ENCODE measurements around the gene CEP43. TPM values are rescaled to one million over a fixed set of nuclear protein-coding genes. Genes with fewer than 3 reads are reported as not detected.

CEP43 gene
- total RNA-seq, 3 donors from 2014 or later, result 20.4 to 24.7 (median 24.2) TPM

- ATAC-seq (no peak), DNase-seq (no peak)
- intact Hi-C loops (cut with DNase I, micrococcal nuclease), result no loop called here
- Histone ChIP-seq H3K4me1 (ENCODE audit: low read depth) (no peaks in the 10 kb centered on the region), H3K9me3 (no peaks in the 10 kb centered on the region), H3K4me3 (no peak overlapping the region), H3K36me3 (ENCODE audit: low read depth) (peaks cover 10% of the 10 kb centered on the region)
- TF ChIP-seq, protein P1, sequence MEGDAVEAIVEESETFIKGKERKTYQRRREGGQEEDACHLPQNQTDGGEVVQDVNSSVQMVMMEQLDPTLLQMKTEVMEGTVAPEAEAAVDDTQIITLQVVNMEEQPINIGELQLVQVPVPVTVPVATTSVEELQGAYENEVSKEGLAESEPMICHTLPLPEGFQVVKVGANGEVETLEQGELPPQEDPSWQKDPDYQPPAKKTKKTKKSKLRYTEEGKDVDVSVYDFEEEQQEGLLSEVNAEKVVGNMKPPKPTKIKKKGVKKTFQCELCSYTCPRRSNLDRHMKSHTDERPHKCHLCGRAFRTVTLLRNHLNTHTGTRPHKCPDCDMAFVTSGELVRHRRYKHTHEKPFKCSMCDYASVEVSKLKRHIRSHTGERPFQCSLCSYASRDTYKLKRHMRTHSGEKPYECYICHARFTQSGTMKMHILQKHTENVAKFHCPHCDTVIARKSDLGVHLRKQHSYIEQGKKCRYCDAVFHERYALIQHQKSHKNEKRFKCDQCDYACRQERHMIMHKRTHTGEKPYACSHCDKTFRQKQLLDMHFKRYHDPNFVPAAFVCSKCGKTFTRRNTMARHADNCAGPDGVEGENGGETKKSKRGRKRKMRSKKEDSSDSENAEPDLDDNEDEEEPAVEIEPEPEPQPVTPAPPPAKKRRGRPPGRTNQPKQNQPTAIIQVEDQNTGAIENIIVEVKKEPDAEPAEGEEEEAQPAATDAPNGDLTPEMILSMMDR (IDR thresholded peaks at IDR 0.05), result no peak
Observed at GRCh38 chr6:167015302-167015701, 16.1 kb downstream of the CEP43 start.

DNA sequence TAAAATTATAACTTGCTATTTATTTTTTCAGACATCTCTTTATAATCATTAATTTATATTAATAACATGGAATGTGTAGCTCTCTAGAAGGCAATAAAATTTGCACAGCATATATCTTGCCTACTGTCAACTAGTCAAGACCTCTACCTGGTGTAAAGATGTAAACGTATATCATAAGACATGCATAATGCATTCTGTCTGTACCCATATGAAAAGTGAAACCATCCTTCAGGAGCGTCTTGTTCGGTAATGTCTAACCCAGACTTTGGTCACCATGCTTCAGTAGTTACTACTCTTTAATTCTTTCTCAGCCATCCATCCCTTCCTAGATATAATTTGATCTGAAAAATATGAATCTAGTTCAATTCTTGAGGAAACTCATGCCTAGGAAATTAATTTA is 21.0 kb downstream of the CEP43 start:
- ATAC-seq (no peak), DNase-seq (no peak)
- no peaks in the 10 kb centered on the region for H3K9me3 ChIP-seq
- H3K36me3 ChIP-seq (ENCODE audit: low read depth), result peaks cover 1% of the 10 kb centered on the region
- intact Hi-C loops (cut with DNase I, micrococcal nuclease), result no loop called here
- H3K4me3 ChIP-seq, result no peak overlapping the region
- TF ChIP-seq, protein P1 (IDR thresholded peaks at IDR 0.05), result no peak
- no peaks in the 10 kb centered on the region for H3K4me1 ChIP-seq (ENCODE audit: low read depth)

GRCh38 chr6:167027308-167027707 is 28.1 kb downstream of the CEP43 start:
- Histone ChIP-seq H3K4me3 (no peak overlapping the region), H3K4me1 (ENCODE audit: low read depth) (no peaks in the 10 kb centered on the region), H3K36me3 (ENCODE audit: low read depth) (no peaks in the 10 kb centered on the region), H3K9me3 (no peaks in the 10 kb centered on the region)
- ATAC-seq, result peak; percentile 66
- intact Hi-C loops (cut with DNase I, micrococcal nuclease), result no loop called here
- no peak for DNase-seq
- TF ChIP-seq, protein P1 (IDR thresholded peaks at IDR 0.05), result no peak

DNA sequence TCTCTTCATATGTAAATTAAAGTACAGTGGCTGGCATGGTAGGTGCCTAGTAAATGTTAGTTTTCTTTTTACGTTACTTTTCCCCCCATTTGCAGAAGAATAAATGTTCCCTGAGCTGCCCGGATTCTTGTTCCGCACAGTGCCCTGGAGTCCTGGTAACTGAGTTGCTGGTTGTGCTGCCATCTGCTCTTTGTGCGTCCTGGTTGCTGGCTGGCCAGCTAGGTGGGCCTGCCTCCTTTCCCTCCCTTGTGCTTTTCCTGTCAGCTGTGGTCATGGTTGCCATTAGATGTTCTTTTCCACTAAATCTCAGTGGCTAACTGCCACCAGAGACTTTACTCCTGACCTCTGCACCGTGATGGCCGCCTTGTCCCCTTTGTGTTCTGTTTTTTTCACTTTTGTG is 28.6 kb downstream of the CEP43 start:
- no peaks in the 10 kb centered on the region for H3K9me3 ChIP-seq
- TF ChIP-seq, protein P1 (IDR thresholded peaks at IDR 0.05), result no peak
- no peak overlapping the region for H3K4me3 ChIP-seq
- ATAC-seq (no peak), DNase-seq (no peak)
- H3K4me1 ChIP-seq (ENCODE audit: low read depth), result no peaks in the 10 kb centered on the region
- H3K36me3 ChIP-seq (ENCODE audit: low read depth), result no peaks in the 10 kb centered on the region
- intact Hi-C loops (cut with DNase I, micrococcal nuclease), result no loop called here

DNA sequence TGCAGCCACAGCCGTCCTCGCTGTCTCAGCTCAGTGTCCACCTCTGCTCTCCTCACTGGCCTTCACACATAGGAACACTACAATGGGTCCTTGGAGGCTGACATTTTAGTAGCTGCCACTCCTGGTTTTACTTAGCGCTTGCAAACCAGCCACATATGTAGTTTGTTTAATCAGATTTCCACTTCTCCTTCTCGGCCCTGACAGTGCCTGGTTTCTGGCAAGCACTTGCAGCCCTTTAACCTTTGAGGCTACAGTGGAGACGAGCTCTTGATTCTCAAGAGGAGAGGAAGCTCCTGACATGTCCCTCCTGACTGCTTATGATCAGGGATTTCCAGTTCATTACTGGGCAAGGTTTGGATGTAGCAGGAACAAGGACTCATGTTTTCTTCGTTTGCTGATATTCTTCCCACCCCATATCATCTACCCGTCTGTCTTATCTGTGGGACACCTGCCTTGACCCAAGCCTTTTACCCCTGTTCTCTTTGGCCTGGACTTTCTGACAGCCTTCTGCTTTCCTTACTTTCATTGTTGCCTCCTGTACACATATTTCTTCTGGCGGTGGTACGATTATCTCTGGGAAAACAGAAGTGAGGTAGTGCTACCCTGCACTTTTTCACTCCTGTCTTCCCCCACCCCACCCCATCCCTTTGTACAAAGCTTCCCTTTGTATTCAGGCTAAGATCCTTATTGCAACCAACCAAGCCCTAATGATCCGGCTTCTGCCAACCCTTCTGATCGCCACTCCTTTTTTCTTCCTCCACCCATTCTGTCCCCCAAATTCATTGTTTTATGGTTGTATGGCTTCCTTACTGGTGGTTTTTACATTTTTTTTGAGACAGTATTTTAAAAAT is 31.2 kb downstream of the CEP43 start:
- Histone ChIP-seq H3K4me3 (no peak overlapping the region), H3K36me3 (ENCODE audit: low read depth) (peaks cover 9% of the 10 kb centered on the region), H3K4me1 (ENCODE audit: low read depth) (no peaks in the 10 kb centered on the region), H3K9me3 (no peaks in the 10 kb centered on the region)
- intact Hi-C loops (cut with DNase I, micrococcal nuclease), result no loop called here
- DNase-seq, result no peak
- TF ChIP-seq, protein P1 (IDR thresholded peaks at IDR 0.05), result no peak
- peak; percentile 75 for ATAC-seq
